NCI-H1694 (cell line): ENCODE data around the gene CD38.
"Not testable (repeated sequence)": the region's sequence is repeated elsewhere in the genome, so short reads cannot be mapped to it uniquely, and the experiment has no call there.

ENCODE experiments used
- DNase-seq: peaks from one replicate; lab custom pipeline; 2025; lab: John Stamatoyannopoulos, UW

Gene CD38

DNA sequence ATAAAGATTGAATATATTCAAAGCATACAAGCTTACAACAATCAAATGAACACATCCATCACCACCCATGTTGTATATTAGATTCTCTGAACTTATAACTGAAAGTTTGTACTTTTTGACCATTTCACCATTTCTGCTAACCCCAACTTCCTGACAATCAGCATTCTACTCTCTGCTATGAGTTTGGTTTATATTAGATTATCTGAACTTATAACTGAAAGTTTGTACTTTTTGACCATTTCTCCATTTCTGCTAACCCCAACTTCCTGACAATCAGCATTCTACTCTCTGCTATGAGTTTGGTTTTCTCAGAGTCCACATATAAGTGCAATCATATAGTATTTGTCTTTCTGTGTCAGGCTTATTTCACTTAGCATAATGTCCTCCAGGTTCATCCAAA, 15.7 kb upstream of the CD38 start:
- DNase-seq: not testable (repeated sequence)

DNA sequence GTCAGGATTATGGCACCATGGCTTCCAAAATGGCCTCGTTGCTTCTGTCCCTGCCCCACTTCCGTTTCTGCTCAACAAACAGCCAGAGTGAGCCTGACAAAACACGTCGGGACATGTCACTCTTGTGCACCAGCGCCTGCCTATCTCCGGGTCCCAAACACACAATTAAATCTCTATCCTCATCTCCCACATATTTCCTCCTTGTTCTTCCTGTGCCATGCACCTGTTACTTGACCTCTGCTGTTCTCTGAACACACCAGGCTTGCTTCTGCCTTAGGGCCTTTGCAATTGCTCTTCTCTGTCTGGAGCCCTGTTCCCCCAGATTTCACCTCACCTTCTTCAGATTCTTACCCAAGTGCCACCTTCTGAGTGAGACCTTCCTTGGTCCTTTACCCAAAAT, 12.7 kb upstream of the CD38 start:
- DNase-seq: no peak

DNA sequence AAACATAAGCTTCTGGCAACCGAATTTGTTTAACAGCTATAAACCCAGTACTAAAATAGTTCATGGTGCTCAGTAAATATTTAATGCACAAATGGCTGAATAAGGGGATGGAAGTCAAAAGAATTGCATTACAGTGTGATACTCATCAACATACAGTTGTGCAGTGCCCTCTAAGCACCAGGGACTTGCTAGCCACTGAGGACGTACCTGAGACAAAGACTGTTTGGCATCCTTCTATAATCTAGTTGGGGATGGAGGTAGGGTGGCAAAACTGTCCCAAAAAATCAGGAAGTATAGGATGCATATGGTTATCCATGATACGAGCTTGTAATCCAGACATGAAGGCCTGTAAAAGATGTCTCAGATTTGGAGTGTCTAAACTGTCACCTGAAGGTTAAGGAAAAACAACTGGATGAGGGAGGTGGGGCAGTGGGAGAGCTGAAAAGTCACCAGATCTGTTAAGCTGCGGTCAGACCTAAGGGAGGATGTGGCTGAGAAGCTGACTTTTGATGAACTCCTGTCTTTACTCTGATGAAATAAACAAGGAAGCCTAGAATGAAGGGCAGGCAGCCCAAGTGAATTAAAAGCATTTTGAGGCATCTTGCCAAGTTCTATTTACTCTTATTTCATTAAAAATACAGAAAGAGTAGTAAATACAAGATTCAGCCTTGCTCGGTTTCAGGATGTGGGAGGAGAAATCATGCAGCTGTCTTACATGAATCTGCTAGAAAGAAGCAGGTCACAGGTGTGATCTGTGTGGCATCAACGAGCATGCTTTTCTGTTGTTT, 12.0 kb upstream of the CD38 start:
- DNase-seq: no peak

DNA sequence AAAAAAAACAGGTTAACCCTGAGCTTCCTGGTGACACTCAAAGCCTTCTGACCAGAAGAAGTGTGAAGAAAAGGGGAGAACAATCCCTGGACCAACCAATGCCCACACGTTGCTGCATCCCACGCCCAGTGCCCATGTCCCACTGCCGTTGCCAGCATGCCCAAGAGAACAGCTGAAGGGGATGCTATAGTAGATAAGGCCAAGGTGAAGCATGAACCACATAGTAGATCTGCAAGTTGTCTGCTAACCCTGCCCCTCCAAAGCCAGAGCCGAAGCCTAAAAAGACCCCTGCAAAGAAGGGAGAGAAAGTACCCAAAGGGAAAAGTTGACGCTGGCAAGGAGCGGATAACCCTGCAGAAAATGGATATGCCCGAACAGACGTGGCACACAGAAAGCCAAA, 11.3 kb upstream of the CD38 start:
- DNase-seq: no peak

DNA sequence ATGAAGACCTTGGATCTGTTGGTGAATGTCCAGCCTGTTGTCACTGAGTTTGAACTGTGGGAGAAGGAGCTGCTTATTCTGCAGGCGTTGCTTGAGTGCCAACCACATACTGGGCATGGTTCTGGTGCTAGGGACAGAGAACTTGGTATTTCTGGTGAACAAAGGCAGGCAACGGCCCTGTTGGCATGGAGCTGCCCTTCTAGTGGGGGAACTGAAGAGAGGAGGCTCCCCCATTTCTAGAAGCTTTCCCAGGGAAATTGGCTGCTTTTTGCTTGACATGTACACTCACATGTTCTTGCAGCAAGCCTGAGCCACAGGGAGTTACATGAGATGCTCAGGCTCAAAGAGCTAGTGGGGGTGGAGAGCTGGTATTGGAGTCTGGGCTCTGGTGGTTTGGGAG, 8.9 kb upstream of the CD38 start:
- no peak for DNase-seq

DNA sequence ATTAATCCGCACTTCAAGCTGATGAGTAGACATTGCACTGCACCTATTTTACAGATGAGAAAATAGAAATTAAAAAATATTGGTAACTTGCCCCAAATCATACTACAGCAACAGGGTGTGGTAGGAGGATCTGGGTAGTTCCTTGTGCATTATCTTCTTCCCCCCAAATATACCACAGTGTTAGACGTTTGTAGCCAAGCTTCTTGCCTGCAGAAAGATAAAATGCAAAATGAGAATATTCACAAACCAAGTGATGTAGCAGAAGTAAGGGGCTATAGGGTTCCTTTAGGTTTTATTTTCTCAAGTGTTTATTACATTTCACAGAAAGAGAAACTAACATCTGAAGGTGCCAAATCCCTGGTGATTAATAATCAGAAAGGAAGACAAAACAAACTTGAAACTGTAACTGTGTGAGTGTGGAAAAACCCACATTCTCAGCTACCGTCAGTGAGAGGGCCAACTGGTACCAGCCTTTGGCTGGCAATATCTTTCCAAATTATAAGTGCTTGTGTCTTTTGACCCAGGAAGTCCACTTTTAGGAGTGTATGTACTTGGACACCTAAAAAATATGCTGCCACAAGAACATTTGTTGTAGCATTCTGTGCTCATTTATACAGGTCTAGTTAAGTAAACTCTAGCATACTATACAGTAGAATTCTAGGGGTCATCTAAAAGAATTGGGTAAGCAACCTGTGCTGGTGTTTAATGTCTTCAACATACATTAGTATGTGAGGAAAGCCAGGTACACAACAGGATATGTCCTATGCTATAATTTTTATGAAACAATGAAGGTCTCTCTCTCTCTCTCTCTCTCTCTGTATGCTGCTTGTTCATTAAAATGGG, 6.7 kb upstream of the CD38 start:
- DNase-seq: no peak

DNA sequence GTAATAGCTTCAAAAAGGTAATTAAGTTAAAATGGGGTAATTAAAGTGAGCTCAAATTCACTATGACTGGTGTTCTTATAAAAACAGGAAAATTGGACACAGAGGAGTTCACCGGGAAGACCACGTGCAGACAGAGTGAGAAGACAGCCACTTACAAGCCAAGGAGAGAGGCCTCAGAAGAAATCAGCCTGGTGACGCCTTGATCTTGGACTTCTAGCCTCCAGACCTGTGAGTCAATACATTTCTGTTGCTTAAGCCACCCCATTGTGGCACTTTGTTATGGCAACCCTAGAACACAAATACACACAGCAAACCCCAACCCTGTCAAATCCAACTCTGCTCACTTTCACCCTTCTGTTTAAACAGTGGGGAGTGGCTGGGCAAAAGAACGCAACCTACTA, 4.1 kb upstream of the CD38 start:
- no peak for DNase-seq

DNA sequence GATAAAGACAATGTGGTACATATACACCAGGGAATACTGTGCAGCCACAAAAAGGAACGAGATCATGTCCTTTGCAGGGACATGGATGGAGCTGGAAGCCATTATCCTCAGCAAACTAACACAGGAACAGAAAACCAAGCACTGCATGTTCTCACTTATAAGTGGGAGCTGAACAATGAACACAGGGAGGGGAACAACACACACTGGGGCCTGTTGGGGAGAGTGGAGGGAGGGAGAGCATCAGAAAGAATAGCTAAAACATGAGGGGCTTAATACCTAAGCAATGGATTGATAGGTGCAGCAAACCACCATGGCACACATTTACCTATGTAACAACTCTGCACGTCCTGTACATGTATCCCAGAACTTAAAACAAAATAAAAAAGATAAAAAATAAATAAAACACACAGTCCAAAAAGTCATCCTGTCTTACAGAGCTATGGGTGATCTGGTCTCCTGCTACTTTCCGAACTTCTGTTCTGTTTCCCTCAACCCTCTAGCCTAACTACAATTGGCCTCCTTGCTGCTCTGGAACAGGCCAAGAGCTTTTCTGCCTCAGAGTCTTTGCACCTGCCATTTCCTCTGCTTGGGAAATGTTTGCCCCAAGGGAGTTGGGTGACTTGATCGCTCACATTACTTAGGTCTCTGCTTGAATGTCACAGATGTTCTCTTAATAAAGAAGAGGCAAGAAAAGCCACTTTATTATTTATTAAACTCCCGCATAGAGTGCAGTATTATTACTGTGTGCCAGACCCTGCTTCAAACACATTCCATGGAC, 1.1 kb upstream of the CD38 start:
- DNase-seq: no peak

DNA sequence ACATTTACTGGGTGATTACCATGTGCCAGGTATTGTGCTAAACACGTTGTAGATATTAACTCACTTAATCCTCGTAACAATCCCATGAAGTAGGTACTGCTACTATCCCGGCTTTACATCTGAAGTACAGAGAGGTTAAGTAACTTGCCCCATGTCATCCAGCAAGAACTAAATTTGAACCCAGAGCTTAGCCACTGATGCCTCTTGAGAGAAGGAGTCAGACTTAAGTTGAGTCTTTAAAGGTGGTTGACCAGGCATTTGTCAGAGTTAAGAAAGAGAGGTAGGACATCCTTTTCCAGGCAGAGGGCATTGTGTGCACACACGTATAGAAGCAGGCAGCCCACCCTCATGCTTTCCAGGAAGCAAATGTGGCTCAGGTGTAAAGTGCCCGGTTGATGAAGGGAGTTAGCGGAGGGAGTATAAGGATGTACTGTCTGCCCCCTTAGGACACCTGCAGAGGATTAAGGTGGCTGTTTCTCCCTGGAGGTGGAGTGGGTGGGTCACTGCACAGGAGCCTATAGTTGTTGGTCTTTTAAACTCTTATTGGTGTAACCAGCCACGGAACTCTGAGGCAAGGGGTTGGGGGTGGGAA, 335 bp upstream of the CD38 start:
- DNase-seq: no peak

DNA sequence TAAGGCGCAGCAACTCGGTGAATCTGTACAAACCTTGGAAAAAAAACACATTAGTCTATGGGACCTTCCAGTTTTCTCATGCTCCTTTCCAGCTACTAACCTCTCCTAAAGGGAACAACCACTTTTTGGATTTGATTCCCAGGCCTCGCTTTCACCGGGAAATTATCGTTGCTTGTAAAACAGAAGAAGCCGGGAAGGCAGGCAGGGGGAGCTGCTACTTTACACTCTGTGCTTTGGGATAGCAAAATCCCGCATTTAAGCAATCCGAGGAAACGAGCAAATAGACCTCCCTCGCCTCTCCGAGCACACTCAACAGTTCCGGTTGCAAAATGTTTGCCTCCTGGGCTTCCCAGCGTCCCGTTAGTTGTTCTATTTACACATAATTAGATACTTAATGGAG, 1.2 kb downstream of the CD38 start:
- no peak for DNase-seq

DNA sequence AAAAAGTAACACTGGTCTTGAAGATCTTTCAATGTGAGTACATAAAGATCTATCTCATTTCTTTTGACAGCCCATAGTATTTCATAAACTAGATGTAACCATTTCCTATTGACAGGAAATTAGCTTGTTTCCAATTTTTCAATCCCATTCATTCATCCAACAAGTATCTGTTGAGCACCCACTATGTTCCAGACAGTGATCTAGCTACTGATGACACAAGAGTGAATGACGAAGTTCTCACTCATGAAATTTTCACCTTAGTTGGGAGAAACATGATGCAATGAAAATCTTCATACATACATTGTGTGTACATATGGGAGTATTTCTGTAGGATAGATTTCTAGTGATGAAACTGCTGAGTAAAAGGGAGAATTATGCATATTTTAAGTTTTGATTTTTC, 1.7 kb downstream of the CD38 start:
- no peak for DNase-seq

DNA sequence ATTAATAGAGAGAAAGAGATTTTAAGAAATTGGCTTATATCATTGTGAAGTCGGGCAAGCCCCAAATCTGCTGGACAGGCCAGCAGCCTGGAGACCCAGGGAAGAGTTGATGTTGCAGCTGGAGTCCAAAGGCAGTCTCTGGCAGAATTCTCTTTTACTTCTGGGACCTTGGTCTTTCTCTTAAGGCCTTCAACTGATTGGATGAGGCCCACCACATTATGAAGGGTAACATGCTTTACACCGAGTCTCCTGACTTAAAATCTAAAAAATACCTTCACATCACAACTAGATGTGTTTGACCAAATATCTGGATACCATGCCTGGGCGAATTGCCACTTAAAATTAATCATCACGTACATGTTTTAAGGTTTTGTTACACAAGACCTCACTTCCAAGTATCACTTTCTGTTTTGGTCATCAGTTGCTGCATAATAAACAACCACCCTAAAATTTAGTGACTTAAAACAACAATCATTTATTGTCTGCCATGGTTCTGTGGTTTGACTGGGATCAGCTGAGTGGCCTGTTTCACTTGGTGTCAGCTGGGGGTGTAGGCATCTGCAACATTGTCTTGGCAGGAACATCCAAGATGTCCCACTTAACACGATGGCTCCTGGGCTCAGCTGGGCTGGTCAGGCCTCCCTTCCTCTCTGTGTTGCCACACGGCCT, 3.4 kb downstream of the CD38 start:
- no peak for DNase-seq

DNA sequence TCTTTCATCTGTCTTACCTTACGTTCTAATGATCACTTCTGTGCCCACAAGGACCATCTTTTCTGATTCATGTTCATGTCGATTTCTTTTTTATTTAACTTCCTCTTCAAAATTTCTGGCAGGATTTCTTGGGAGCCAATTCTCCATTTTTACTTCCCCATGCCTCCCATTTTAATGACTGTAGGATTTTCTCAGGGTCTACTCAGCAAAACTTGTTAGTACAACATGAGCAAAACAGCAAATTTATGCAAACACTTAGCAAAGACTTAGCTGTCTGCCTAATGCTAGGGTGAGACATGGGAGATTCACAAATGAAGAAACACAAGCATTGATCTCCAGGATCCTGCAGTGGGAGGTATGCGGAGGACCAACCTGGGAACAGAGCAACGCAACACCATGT, 5.5 kb downstream of the CD38 start:
- no peak for DNase-seq

DNA sequence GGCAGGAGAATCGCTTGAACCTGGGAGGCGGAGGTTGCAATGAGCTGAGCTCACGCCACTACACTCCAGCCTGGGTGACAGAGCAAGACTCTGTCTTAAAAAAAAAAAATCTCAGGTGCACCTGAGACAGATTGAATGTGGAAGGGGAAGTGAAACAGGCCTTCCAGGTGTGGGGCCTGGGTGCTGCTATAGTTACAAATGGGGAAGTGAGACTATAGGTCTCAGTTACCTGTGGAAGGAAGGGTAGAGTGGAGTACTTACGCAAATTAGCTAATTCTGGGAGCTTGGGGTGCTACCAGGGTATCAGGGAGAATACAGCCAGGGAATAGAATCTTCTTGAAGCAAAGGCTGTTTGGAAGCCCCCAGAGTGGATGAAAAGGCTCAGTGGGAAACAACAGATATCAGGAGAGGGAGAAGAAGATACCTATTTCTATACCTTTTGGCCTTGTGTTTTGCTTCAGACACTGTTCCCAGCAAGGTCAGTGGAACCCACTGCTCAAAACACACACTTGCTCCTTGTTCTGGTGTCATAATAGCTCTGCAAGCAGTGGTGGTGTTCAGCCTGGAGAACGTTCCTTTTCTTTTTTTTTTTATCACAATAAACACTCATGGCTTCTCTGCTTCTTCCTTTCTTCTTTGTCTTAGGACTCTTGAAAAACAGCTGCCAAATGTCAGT, 7.0 kb downstream of the CD38 start:
- DNase-seq: no peak

DNA sequence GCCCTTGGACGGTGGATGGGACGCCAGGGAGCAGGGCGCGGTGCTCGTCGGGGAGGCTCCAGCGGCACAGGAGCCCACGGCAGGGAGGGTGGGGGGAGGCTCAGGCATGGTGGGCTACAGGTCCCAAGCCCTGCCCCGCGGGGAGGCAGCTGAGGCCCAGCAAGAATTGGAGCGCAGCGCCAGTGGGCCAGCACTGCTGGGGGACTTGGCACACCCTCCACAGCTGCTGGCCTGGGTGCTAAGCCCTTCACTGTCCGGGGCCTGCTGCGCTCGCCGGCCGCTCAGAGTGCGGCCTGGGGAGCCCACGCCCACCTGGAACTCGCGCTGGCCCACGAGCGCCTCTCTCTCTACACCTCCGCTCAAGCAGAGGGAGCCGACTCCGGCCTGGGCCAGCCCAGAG, 8.6 kb downstream of the CD38 start:
- DNase-seq: no peak

DNA sequence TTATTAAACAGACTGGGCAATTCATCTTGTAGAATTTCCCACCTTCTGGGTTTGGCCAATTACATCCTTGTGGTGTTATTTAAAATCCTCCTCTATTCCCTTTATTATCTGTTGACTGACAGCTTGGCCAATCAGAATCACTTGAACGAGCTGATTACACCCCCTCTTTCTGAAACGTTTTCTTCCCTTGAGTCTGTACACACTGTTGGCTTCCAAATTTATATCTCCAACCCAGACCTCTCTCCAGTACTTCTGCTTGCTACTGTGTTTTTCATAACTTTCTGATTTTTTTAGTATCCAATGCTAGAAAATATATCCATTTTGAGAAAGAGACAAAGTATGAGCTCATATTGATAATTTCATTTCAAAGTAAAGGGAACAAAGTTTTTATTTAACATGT, 14.8 kb downstream of the CD38 start:
- no peak for DNase-seq

DNA sequence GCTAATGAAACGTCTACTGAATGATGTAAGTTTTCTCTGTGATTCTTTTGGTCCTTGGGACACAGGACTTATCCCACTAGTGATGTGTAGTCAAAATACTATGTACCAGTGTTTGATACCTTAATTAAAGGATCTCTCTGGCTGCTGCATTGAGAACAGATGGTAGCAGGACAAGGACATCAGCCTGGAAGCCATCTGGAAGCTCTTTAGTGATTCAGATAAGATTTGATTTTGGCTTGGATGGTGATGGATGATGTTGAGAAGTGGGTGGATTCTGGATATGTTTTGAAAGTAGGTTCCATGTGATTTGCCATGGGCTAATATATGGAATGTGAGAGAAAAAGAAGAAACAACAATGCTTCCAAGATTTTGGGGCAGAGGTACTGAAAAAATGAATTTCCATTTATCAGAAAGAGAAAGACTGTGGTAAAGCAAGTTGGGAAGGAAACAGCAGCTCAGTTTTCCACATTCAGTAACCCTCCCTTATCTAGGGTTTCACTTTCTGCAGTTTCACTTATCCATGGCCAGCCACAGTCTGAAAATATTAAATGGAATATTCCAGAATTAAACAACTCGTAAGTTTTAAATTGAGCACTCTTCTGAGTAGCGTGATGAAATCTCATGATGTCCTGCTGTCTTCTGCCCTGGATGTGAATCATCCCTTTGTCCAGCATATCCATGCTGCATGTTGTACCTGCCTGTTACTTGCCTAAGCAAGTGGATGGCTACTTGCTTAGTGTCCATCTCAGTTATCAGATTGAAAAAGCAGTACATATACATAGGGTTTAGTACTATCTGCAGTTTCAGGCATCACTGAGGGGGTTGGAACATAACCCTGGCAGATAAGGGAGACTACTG, 15.6 kb downstream of the CD38 start:
- no peak for DNase-seq

DNA sequence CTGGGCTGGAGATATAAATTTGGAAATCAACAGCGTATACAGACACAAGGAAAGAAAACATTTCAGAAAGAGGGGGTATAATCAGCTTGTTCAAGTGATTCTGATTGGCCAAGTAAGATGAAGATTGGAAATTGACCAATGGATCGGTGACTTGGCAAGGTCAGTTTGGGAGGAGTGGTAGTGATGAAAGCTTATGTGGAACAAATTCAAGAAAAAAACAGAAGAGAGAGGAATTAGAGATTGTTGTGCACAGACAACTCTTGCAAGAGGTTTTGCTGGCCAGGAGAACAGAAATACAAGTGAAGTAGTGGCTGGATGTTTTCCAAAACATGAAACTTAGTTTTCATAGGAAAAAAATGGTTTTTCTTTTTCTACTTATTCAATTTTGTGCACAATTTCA, 16.3 kb downstream of the CD38 start:
- no peak for DNase-seq

DNA sequence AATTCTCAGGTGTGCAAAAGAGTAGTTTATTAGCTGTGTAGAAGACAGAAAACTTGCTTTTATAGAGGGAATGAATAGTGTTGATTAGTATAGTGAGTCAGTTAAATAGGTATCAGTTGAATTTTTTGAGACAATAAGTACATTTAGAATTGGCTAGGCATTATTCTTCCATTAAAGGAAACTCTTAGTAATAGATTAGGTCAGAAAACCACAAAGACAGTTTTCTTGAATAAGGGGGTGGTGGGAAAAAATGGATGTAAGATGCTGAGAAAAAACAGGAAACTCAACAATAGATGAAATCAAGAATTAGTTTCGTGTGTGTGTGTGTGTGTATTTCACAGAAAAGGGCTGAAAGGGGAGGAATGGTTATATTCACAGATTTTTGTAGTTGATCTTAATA, 16.8 kb downstream of the CD38 start:
- DNase-seq: no peak

DNA sequence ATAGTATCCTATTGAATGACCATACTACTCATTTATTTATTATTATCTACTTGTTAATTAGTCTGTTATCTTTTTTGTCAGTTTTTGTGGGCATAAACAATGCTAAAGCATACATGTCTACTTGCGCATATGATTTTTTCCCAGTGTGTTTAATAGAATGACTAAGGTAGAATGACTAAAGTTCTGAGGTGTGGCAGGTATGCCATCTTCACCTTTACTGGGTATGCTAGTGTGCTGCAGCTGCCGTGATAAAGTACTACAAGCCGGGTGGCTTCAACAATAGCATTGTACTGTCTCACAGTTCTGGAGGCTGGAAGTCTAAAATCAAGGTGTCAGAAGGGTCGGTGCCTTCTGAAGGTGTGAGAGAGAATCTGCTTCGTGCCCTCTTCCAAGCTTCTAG, 19.2 kb downstream of the CD38 start:
- no peak for DNase-seq
